ENCODE results near the gene TMEM179.

TMEM179 gene

GRCh38 chr14:104600141-104600643 lies 4.4 kb downstream of the TMEM179 start:
- no peak overlapping the region for H3K4me3 ChIP-seq (ENCODE audit: low read depth, low read length)
- DNase-seq (ENCODE audit: low read depth) = peak; percentile 25
- TF ChIP-seq MAX (IDR thresholded peaks at IDR 0.05; ENCODE audit: low read depth, low read length) (peak; percentile 69), POLR2A (IDR thresholded peaks at IDR 0.05; ENCODE audit: extremely low read depth, insufficient read length) (no peak)

GRCh38 chr14:104599446-104599845 lies 5.1 kb downstream of the TMEM179 start:
- DNase-seq (ENCODE audit: low read depth) = no peak
- TF ChIP-seq POLR2A (IDR thresholded peaks at IDR 0.05; ENCODE audit: extremely low read depth, insufficient read length) = no peak

GRCh38 chr14:104598910-104599273 lies 5.7 kb downstream of the TMEM179 start:
- no peak for TF ChIP-seq MYC (IDR thresholded peaks at IDR 0.05; ENCODE audit: low read depth, low read length)
- TF ChIP-seq POLR2A (IDR thresholded peaks at IDR 0.05; ENCODE audit: extremely low read depth, insufficient read length) = no peak
- no peak for TF ChIP-seq MAX (IDR thresholded peaks at IDR 0.05; ENCODE audit: low read depth, low read length)
- no peak for TF ChIP-seq CTCF (IDR thresholded peaks at IDR 0.05; ENCODE audit: low read depth, low read length)
- H3K4me3 ChIP-seq (ENCODE audit: low read depth, low read length) = no peak overlapping the region
- DNase-seq (ENCODE audit: low read depth) = no peak

More at GRCh38 chr14:104599446-104599845, 5.1 kb downstream of the TMEM179 start:
- H3K4me3 ChIP-seq (ENCODE audit: low read depth, low read length) = no peak overlapping the region

GRCh38 chr14:104598039-104598909 lies 6.3 kb downstream of the TMEM179 start:
- TF ChIP-seq CTCF (IDR thresholded peaks at IDR 0.05; ENCODE audit: low read depth, low read length) (no peak), MAX (IDR thresholded peaks at IDR 0.05; ENCODE audit: low read depth, low read length) (no peak), MYC (IDR thresholded peaks at IDR 0.05; ENCODE audit: low read depth, low read length) (no peak), POLR2A (IDR thresholded peaks at IDR 0.05; ENCODE audit: extremely low read depth, insufficient read length) (no peak)
- no peak for DNase-seq (ENCODE audit: low read depth)
- H3K4me3 ChIP-seq (ENCODE audit: low read depth, low read length) = no peak overlapping the region

- no peak for DNase-seq (ENCODE audit: low read depth)
- TF ChIP-seq CTCF (IDR thresholded peaks at IDR 0.05; ENCODE audit: low read depth, low read length) = no peak
- TF ChIP-seq POLR2A (IDR thresholded peaks at IDR 0.05; ENCODE audit: extremely low read depth, insufficient read length) = no peak
- no peak for TF ChIP-seq MYC (IDR thresholded peaks at IDR 0.05; ENCODE audit: low read depth, low read length)
- TF ChIP-seq MAX (IDR thresholded peaks at IDR 0.05; ENCODE audit: low read depth, low read length) = no peak
- no peak overlapping the region for H3K4me3 ChIP-seq (ENCODE audit: low read depth, low read length)
Observed at GRCh38 chr14:104597576-104597975, 7.0 kb downstream of the TMEM179 start.

GRCh38 chr14:104596927-104597351 lies 7.6 kb downstream of the TMEM179 start:
- no peak overlapping the region for H3K4me3 ChIP-seq (ENCODE audit: low read depth, low read length)
- no peak for TF ChIP-seq POLR2A (IDR thresholded peaks at IDR 0.05; ENCODE audit: extremely low read depth, insufficient read length)
- TF ChIP-seq CTCF (IDR thresholded peaks at IDR 0.05; ENCODE audit: low read depth, low read length) = no peak
- TF ChIP-seq MYC (IDR thresholded peaks at IDR 0.05; ENCODE audit: low read depth, low read length) = no peak
- TF ChIP-seq MAX (IDR thresholded peaks at IDR 0.05; ENCODE audit: low read depth, low read length) = no peak
- DNase-seq (ENCODE audit: low read depth) = no peak
